ENCODE data around the gene RAB43.
"Not testable (repeated sequence)": the region's sequence is repeated elsewhere in the genome, so short reads cannot be mapped to it uniquely, and the experiment has no call there.

The RAB43 gene

GRCh38 chr3:129087138-129087702 is 34.4 kb downstream of the RAB43 start:
- H3K4me3 ChIP-seq (ENCODE audit: low read length), result no peak overlapping the region
- TF ChIP-seq ZNF274 (IDR thresholded peaks at IDR 0.05; ENCODE audit: low read depth, low read length), result no peak

DNA sequence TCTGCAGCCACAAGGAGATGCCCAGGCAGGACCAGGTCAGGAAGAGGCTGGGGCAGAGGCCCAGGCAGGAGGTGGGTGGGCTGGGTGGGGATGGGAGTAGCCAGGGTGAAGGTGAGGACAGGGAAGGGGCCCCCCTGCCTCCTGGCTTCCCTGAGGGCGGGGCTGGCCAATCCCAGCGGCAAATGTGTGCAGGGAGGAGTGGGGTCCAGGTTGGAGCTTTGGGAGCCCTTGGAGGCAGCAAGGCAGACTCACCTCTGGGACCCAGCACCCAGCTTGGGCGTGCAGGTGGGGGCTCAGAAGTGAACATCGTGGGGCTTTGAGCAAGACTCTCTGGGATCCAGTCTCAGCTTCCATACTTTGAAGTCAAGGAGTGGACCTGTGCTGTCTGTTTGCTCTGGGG is 35.8 kb downstream of the RAB43 start:
- H3K4me3 ChIP-seq (ENCODE audit: low read length), result no peak overlapping the region
- no peak for TF ChIP-seq ZNF274 (IDR thresholded peaks at IDR 0.05; ENCODE audit: low read depth, low read length)

GRCh38 chr3:129085165-129085715 is 36.4 kb downstream of the RAB43 start:
- no peak for TF ChIP-seq ZNF274 (IDR thresholded peaks at IDR 0.05; ENCODE audit: low read depth, low read length)
- H3K4me3 ChIP-seq (ENCODE audit: low read length), result no peak overlapping the region

DNA sequence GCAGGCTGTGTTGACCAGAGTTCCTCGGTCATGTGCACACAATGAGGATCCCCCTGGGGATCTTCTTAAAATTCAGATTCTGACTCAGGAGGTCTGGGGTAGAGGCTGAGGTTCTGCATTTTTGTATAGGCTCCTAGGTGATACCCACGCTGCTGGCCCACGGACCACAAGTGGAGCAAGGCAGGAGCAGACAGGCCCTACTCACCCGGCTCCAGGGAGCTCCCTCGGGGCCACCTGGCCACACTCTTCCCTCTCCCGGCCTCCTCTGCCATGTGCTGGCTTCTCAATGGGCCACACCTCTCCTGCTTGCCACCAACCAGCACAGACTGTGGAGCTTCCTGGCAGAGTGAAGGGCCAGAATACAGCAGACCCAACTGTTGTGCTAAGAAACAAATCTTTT is 37.1 kb downstream of the RAB43 start:
- H3K4me3 ChIP-seq (ENCODE audit: low read length), result no peak overlapping the region
- no peak for TF ChIP-seq ZNF274 (IDR thresholded peaks at IDR 0.05; ENCODE audit: low read depth, low read length)

DNA sequence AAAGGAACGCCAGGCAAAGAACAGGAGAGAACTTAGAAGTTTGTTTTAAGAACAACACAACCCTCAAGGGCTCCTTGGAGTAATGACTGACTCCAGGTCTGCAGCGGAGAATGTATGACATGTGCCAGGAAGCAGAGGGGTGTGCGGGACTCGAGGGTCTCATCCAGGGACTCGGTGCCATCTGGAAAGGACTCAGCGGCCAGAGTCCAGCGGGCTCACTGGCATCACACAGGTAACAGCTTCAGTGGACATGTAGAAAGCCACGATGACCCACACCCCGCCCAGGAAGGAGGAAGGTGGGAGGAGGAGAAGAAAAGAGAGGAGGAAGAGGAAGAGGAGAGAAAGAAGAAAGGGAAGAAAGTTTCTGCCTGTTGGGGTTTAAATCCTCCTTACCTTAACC is 39.6 kb downstream of the RAB43 start:
- TF ChIP-seq ZNF274 (IDR thresholded peaks at IDR 0.05; ENCODE audit: low read depth, low read length), result no peak
- no peak overlapping the region for H3K4me3 ChIP-seq (ENCODE audit: low read length)

DNA sequence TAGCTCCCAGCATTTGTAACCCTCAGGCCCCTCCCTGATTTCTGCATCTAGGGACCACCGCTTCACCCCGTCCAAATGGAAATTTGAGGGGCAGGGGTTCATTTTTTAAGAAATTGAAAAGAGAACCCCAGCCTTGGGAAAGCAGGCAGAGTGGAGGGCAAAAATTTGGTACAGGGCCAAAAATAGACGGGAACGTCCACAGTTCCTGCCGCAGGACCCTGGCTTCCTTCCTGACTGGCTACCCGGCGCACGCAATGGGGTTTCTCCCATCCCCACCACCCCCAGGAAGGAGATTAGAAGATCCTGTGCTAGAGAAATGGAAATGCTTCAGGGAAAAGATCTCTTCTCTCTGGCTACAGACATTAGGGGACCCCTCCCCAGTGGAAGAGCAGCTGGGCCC is 40.1 kb downstream of the RAB43 start:
- H3K4me3 ChIP-seq (ENCODE audit: low read length), result no peak overlapping the region
- TF ChIP-seq ZNF274 (IDR thresholded peaks at IDR 0.05; ENCODE audit: low read depth, low read length), result no peak

GRCh38 chr3:129078510-129078909 is 43.1 kb downstream of the RAB43 start:
- no peak overlapping the region for H3K4me3 ChIP-seq (ENCODE audit: low read length)
- TF ChIP-seq ZNF274 (IDR thresholded peaks at IDR 0.05; ENCODE audit: low read depth, low read length), result no peak

DNA sequence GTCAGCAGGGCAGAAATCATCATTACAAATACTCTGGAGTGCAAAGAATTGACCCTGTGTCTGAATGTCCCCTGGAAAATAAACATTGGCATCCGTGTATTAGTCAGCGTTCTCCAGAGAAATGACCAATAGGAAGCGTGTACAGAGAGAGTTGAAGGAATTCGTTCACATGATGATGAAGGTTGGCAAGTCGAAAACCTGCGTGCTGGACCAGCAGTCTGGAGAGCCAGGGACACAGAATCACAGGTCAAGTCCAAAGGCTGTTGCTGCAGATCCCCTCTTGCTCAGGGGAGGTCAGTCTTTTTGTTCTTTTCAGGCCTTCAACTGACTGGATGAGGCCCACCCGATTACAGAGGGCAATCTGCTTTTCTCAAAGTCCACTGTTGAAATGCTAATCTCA is 44.4 kb downstream of the RAB43 start:
- TF ChIP-seq ZNF274 (IDR thresholded peaks at IDR 0.05; ENCODE audit: low read depth, low read length), result no peak

GRCh38 chr3:129070086-129070885 is 51.3 kb downstream of the RAB43 start:
- H3K4me3 ChIP-seq (ENCODE audit: low read length), result no peak overlapping the region
- TF ChIP-seq ZNF274 (IDR thresholded peaks at IDR 0.05; ENCODE audit: low read depth, low read length), result no peak

More for the DNA sequence above, 44.4 kb downstream of the RAB43 start:
- H3K4me3 ChIP-seq (ENCODE audit: low read length), result no peak overlapping the region

DNA sequence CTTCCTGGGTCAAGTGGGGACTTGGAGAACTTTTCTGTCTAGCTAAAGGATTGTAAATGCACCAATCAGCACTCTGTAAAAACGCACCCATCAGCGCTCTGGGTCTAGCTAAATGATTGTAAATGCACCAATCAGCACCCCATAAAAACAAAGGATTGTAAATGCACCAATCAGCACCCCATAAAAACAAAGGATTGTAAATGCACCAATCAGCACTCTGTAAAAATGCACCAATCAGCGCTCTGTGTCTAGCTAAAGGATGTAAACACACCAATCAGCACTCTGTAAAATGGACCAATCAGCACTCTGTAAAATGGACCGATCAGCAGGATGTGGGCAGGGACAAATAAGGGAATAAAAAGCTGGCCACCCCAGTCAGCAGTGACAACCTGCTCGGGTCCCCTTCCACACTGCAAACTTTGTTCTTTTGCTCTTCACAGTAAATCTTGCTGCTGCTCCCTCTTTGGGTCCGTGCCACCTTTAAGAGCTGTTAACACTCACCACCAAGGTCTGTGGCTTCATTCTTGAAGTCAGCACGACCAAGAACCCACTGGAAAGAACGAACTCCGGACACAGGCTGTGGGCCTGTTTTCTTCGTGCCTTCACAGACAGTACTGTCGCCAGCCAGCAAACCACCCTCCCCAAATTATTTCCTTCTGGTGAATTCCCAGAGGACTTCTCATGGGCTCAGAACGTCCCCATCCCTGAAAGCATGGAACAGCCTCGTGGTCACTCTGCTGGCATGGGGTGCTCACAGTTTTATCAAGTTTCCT is 52.1 kb downstream of the RAB43 start:
- not testable (repeated sequence) for H3K4me3 ChIP-seq (ENCODE audit: low read length)

DNA sequence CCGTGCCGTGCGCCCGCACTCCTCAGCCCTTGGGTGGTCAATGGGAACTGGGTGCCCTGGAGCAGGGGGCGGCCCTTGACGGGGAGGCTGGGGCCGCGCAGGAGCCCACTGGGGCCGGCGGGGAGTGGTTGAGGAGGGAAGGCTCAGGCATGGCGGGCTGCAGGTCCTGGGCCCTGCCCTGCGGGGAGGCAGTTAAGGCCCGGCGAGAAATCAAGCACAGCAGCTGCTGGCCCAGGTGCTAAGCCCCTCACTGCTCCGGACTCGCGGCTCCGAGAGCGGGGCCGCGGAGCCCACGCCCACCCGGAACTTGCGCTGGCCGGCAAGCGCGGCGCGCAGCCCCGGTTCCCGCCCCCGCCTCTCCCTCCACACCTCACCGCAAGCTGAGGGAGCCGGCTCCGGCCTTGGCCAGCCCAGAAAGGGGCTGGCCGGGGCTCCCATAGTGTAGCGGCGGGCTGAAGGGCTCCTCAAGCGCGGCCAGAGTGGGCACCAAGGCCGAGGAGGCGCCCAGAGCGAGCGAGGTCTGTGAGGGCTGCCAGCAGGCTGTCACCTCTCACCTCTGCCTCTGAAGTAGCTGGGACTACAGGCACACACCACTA is 53.2 kb downstream of the RAB43 start:
- no peak for TF ChIP-seq ZNF274 (IDR thresholded peaks at IDR 0.05; ENCODE audit: low read depth, low read length)
- H3K4me3 ChIP-seq (ENCODE audit: low read length), result no peak overlapping the region; the same call in 1 of the 2 replicates

DNA sequence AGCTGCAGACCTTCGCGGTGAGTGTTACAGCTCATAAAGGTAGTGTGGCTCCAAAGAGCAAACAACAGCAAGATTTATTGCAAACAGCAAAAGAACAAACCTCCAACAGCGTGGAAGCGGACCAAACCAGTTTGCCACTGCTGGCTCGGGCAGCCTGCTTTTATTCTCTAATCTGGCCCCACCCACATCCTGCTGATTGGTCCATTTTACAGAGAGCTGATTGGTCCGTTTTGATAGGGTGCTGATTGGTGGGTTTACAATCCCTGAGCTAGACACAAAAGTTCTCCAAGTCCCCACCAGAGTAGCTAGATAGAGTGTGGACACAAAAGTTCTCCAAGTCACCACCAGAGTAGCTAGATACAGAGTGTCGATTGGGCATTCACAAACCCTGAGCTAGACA is 53.9 kb downstream of the RAB43 start:
- not testable (repeated sequence) for H3K4me3 ChIP-seq (ENCODE audit: low read length)

DNA sequence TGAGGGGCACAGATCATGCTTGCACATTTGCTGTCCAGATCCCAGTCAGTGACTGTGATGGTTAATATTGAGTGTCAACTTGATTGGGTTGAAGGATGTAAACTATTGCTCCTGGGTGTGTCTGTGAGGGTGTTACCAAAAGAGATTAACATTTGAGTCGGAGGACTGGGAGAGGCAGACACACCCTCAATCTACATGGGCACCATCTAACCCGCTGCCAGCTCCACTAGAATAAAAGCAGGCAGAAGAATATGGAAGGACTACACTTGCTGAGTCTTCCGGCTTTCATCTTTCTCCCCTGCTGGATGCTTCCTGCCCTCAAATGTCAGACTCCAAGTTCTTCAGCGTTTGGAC is 55.9 kb downstream of the RAB43 start:
- H3K4me3 ChIP-seq (ENCODE audit: low read length), result no peak overlapping the region
- TF ChIP-seq ZNF274 (IDR thresholded peaks at IDR 0.05; ENCODE audit: low read depth, low read length), result no peak

DNA sequence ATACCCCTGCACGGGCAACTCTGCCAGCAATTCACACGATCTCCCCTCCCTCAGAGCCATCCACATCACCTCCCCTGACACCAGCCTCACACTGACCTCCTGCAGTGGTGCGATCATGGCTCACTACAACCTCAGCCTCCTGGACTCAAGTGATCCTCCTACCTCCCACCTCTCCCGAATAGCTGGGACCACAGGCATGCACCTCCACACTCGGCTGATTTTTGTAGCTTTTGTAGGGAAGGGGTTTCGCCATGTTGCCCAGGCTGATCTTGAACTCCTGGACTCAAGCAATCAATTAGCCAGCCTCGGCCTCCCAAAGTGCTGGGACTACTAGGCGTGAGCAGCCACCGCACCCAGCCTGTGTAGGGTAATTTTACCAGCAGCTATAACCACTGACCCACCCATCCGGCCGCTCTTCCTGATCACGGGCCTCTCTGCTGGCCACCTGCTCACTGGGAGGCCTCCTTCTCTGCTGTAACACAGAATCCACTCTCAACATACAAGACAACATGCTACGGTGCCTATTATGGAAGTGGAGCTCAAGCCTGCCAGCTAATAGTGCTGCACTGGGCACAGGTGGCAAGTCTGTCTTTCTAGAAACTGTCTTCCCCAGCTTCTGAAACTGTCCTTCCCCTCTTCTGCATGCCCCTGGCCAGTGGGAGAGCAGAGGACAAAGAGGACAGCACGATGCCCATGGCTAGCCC is 56.4 kb downstream of the RAB43 start:
- H3K4me3 ChIP-seq (ENCODE audit: low read length), result no peak overlapping the region
- TF ChIP-seq ZNF274 (IDR thresholded peaks at IDR 0.05; ENCODE audit: low read depth, low read length), result no peak

Data from GM08714 (cell line).